Panc1 (cell line): ENCODE results near the gene ATG2B. TPM values are rescaled to one million over a fixed set of nuclear protein-coding genes. Genes with fewer than 3 reads are reported as not detected.

Source experiments
- ATAC-seq: fragments of 200-7000 bp; cut with Tn5 transposase; 2 replicates; pipeline ENCODE4 v1.9.1; 2020; ENCODE audit warnings: mild to moderate bottlenecking, moderate library complexity
- BruUV-seq: library from RNA; stranded (reverse); fragments of 400-500 nt; replicated peaks from 2 replicates; lab custom pipeline; 2021; lab: Mats Ljungman, UMichigan
- CTCF ChIA-PET: fragments of 300-600 bp; sonication (Branson Sonifier 250); formaldehyde crosslinking; loops from one replicate; lab custom pipeline; 2022; ENCODE audit warnings: antibody characterized with exemption; lab: Charles Lee
- POLR2A ChIA-PET: fragments of 300-600 bp; sonication (Branson Sonifier 250); formaldehyde crosslinking; loops from one replicate; lab custom pipeline; 2022; ENCODE audit warnings: antibody characterized with exemption; lab: Charles Lee
- DNase-seq: peaks from one replicate; pipeline ENCODE4 v3.0.0-alpha.2; 2010; ENCODE audit warnings: low read depth, low spot score
- H3K27ac ChIP-seq: 2 replicates; pipeline ENCODE4 v1.5.1; 2011; ENCODE audit warnings: mild to moderate bottlenecking, low read length, inconsistent platforms
- H3K27me3 ChIP-seq: fragments of 200-500 bp; sonication (Bioruptor generic); 2 replicates; pipeline ENCODE4 v1.6.0; 2014; ENCODE audit warnings: low read length, inconsistent platforms; ENCODE audit not compliant: control insufficient read depth, insufficient read depth
- H3K36me3 ChIP-seq: fragments of 200-500 bp; sonication (Bioruptor generic); 2 replicates; pipeline ENCODE4 v1.5.1; 2014; ENCODE audit warnings: inconsistent platforms, mild to moderate bottlenecking, low read length, moderate library complexity; ENCODE audit not compliant: control insufficient read depth, insufficient read depth
- H3K4me1 ChIP-seq: 2 replicates; pipeline ENCODE4 v1.5.1; 2011; ENCODE audit warnings: inconsistent platforms, mild to moderate bottlenecking, low read length, moderate library complexity; ENCODE audit not compliant: control insufficient read depth, insufficient read depth
- H3K4me3 ChIP-seq, 2 experiments: 2 replicates each; pipeline ENCODE4 v1.5.1; 2011 to 2012; ENCODE audit warnings: low read depth in 2 of 2, low read length in 2 of 2, mild to moderate bottlenecking in 2 of 2, inconsistent platforms in 1 of 2, moderate library complexity in 1 of 2
- H3K9me3 ChIP-seq: fragments of 200-500 bp; sonication (Bioruptor generic); 2 replicates; pipeline ENCODE4 v1.5.1; 2014; ENCODE audit warnings: low read depth, mild to moderate bottlenecking, inconsistent platforms, low read length, moderate library complexity; ENCODE audit not compliant: control insufficient read depth, insufficient read depth
- CTCF ChIP-seq: fragments of 450-650 bp; IDR thresholded peaks from 2 replicates; pipeline ENCODE4 v1.5.1; 2017; ENCODE audit warnings: mild to moderate bottlenecking
- POLR2AphosphoS5 ChIP-seq: IDR thresholded peaks from 2 replicates; pipeline ENCODE4 v1.6.1; 2012; ENCODE audit warnings: mild to moderate bottlenecking, low read depth, low read length, moderate library complexity
- REST ChIP-seq, 2 experiments: IDR thresholded peaks; 2 replicates each; pipeline ENCODE4 v1.6.1; 2011 to 2012; ENCODE audit warnings: low read depth in 2 of 2, control low read depth in 1 of 2, low read length in 1 of 2, mild to moderate bottlenecking in 1 of 2, moderate library complexity in 1 of 2; ENCODE audit not compliant: insufficient read depth in 1 of 2
- SIN3A ChIP-seq: IDR thresholded peaks from 2 replicates; pipeline ENCODE4 v1.6.1; 2012; ENCODE audit warnings: low read depth, mild to moderate bottlenecking, low read length, moderate library complexity, borderline replicate concordance; ENCODE audit not compliant: insufficient read depth
- TCF7L2 ChIP-seq: IDR thresholded peaks from 2 replicates; pipeline ENCODE4 v1.6.1; 2011; ENCODE audit warnings: mild to moderate bottlenecking, low read depth, low read length, inconsistent platforms
- in situ Hi-C: cut with HindIII; loops from 2 replicates; pipeline ENCODE4 v1.10.0; 2016; ENCODE audit warnings: low sequenced_read_pairs, low pct_unique_long_range_greater_than_20kb
- intact Hi-C: fragments of 100-400 bp; cut with micrococcal nuclease; formaldehyde crosslinking; loops from one replicate; pipeline ENCODE4 v1.10.0; 2022; ENCODE audit not compliant: unreplicated experiment
- total RNA-seq: library from RNA; stranded (reverse); gene quantifications from one replicate; pipeline ENCODE4 v1.2.1, GENCODE V29; 2021; ENCODE audit not compliant: unreplicated experiment

ATG2B gene
- total RNA-seq, 1 experiment from 2014 or later, result 2.6 TPM

GRCh38 chr14:96277890-96278289, 85.3 kb downstream of the ATG2B start:
- no peaks in the 10 kb centered on the region for H3K36me3 ChIP-seq
- no peak for DNase-seq
- in situ Hi-C loops (no loop called here), intact Hi-C loops (loop anchor here (10.0 kb wide), 1 partner anchor 283 kb away; no protein-coding TSS in a partner anchor)
- no peaks in the 10 kb centered on the region for H3K4me1 ChIP-seq
- H3K27me3 ChIP-seq, result no peaks in the 10 kb centered on the region
- ChIA-PET CTCF (interaction anchor here (0.5 kb wide), 1 partner anchor 147 kb away, joined by 3 read pairs; no protein-coding TSS in a partner anchor), POLR2A (no interaction called here)
- no peak for TF ChIP-seq SIN3A
- no peak for TF ChIP-seq TCF7L2
- TF ChIP-seq CTCF, result no peak
- TF ChIP-seq POLR2AphosphoS5, result no peak
- TF ChIP-seq REST (IDR thresholded peaks at IDR 0.05; ENCODE audit: insufficient read depth in 1 of 2, low read depth in 2 of 2, low read length in 1 of 2), result no peak
- H3K4me3 ChIP-seq, result no peak overlapping the region
- no peak overlapping the region for H3K27ac ChIP-seq
- ATAC-seq, result no peak
- H3K9me3 ChIP-seq, result no peaks in the 10 kb centered on the region
- no TSS peak for BruUV-seq

GRCh38 chr14:96275177-96276112, 87.7 kb downstream of the ATG2B start:
- Histone ChIP-seq H3K4me3 (no peak overlapping the region), H3K27ac (no peak overlapping the region), H3K4me1 (no peaks in the 10 kb centered on the region), H3K36me3 (no peaks in the 10 kb centered on the region), H3K27me3 (no peaks in the 10 kb centered on the region), H3K9me3 (no peaks in the 10 kb centered on the region)
- in situ Hi-C loops, result no loop called here
- CTCF ChIA-PET, result interaction anchor here (0.6 to 1.2 kb wide), 3 partner anchors 139 to 285 kb away, joined by 3 to 9 read pairs (median 8); no protein-coding TSS in a partner anchor
- POLR2A ChIA-PET, result interaction anchor here (0.5 kb wide), 1 partner anchor 175 kb away, joined by 3 read pairs; no protein-coding TSS in a partner anchor
- TF ChIP-seq TCF7L2 (no peak), SIN3A (no peak), CTCF (peak; percentile 91)
- intact Hi-C loops, result loop anchor here (1.0 to 10.0 kb wide), 2 partner anchors 175 to 281 kb away; no protein-coding TSS in a partner anchor
- peak; percentile 22 for DNase-seq
- ATAC-seq, result no peak
- BruUV-seq, result no TSS peak
